HPDE6-E6E7 (cell line): ENCODE results near the gene SRP14.
"Not testable (repeated sequence)": the region's sequence is repeated elsewhere in the genome, so short reads cannot be mapped to it uniquely, and the experiment has no call there.

Source experiments
- DNase-seq: peaks from one replicate; pipeline ENCODE4 v3.0.0; 2011; ENCODE audit warnings: missing footprints; ENCODE audit errors: extremely low spot score

Gene SRP14

GRCh38 chr15:40029979-40030893 is 8.7 kb downstream of the SRP14 start:
- DNase-seq: no peak

- no peak for DNase-seq
These were observed 10.1 kb downstream of the SRP14 start for GRCh38 chr15:40028853-40029252.

DNA sequence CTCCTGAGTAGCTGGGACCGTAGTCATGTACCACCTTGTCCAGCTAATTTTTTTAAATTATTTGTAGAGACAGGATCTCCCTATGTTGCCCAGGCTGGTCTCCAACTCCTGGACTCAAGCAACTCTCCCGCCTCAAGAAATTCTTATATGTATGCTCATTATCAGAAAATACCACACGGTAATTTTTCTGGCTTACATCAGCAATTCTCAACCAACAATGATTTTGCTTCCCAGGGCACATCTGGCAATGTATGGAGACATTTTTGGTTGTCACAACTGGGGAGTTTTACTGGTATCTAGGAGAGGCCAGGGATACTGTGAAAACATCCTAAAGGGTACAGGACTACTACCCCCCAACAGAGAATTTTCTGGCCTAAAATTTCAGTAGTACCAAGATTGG is 10.8 kb downstream of the SRP14 start:
- DNase-seq: no peak

DNA sequence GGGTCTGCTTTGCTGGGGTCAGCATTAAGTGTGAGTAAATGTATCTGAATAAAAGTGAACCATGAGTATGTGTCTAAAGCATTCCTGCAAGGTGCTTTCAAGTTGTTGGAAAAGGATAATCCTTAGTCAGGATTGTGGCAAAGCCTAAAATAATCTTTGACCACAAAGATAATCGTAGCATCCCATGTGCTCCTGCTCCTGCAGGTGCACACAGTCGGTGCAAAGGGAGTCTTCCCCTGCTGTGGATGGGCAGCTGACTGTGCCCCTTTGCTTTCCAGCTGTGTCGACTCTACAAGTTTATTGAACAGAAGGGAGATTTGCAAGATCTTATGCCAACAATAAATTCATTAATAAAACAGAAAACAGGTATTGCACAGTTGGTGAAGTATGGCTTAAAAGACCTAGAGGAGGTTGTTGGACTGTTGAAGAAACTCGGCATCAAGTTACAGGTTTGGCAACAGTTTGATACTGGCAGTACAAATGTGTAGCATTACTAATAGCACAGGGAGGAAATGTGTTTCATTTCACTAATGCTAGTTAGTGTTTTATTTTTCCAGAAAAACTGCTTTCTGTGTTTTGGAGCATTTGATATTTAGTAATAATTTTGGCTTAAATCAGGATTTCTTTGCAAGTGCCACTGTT is 22.6 kb downstream of the SRP14 start:
- no peak for DNase-seq

GRCh38 chr15:40014390-40014789 is 24.6 kb downstream of the SRP14 start:
- no peak for DNase-seq

DNA sequence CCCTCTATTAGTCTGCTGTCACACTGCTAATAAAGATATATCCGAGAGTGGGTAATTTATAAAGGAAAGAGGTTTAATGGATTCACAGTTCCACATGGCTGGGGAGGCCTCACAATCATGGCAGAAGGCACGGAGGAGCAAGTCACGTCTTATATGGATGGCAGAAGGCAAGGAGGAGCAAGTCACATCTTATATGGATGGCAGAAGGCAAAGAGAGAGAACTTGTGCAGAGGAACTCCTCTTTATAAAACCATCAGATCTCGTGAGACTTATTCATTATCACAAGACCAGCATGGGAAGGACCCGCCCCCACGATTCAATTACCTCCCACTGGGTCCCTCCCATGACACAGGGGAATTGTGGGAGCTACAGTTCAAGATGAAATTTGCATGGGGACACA is 25.6 kb downstream of the SRP14 start:
- not testable (repeated sequence) for DNase-seq

GRCh38 chr15:40011303-40011702 is 27.7 kb downstream of the SRP14 start:
- no peak for DNase-seq

GRCh38 chr15:40010686-40011085 is 28.3 kb downstream of the SRP14 start:
- no peak for DNase-seq

GRCh38 chr15:40008061-40008765 is 30.8 kb downstream of the SRP14 start:
- DNase-seq: no peak

DNA sequence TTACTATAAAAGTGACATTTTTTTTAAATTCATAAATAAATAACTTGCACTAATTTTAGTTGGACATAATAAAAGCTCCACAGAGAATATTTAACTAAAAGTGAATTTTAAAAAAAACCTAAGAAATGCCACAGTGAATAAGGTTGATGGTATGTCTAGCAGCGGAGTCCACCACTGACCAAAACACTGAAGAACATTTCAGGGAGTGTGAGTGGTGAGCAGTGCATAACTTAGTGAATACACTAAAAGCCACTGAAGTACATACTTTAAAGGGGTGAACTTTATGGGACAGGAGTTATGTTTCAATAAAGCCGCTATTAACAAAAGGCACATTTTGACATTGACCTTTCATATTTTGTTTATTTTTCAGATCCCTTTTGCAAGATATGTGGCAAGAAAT is 32.3 kb downstream of the SRP14 start:
- DNase-seq: no peak

GRCh38 chr15:40006003-40006402 is 33.0 kb downstream of the SRP14 start:
- DNase-seq: no peak

- DNase-seq: no peak
These were observed 35.7 kb downstream of the SRP14 start for GRCh38 chr15:40003116-40003916.

DNA sequence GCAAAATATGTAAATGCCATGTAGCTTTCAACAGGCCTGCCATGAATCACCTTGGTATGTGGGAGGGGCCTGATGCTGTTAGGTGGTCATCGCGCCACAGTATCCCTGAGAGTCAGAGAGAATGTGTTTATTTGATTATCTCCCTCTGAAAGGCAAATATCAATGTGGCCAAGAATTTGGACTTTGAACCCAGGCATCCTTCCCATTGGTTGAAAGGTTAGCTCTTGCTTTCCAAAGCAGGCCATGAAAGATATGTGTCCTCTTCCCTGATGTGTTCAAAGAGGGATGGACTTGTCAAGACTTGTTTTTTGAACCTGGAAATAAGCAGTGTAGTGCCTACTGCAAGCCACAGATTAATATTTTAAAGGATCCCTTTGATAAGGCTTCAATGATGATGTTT is 36.7 kb downstream of the SRP14 start:
- DNase-seq: peak; percentile 43

DNA sequence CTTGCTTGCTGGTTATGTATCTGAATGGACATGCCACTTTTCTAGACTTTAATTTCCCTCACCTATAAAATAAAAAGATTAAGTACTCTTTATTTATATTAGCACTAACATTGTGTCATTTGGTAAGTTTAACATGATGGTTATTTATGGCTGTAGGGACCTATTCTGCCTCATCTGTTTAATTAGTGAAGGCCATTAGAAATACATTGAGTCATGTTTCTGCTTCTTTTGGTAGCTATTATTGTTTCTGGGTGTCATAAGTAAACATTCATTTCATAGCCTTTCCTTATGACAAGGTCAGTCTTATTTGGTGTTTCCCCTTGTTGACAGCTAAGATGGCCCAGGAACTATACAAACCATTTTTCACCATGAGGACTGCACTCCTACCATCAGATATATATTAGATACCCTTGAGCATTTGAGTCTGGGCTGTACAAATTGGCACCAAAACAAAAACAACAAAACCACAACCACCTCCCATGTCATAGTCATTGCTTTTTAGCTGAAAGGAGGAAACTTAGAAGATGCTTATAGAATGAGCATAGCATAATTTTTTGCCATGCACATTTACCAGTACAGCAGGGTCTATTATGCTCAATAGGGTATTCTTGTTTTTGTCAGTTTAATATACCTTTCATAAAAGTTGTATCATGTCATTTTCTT is 39.3 kb downstream of the SRP14 start:
- DNase-seq: no peak

DNA sequence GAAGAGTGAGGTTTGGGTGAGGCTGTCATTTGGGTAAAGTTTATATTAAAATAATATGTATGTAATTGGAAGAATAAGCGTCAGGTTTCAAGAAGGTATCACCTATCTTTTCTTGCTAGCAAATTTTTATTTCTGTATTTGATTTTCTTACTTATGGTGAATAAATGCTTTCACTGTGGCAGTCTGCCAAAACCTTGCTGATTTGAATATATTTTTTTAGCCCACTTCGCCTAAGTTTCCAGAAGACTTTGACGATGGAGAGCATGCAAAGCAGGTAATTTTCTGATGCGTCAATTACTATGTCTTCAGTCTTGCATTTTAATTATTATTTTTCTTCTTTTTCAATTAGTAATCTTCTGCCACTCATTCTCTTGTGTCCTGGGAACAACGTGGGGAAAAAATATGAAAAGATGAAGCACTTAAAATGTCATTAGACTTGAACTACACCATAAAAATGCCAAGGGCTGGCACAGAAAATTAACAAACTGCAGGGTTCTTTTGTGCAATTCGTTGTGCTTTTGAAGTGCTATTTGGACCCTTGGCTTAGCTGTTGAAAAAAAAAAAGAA is 40.4 kb downstream of the SRP14 start:
- DNase-seq: no peak

DNA sequence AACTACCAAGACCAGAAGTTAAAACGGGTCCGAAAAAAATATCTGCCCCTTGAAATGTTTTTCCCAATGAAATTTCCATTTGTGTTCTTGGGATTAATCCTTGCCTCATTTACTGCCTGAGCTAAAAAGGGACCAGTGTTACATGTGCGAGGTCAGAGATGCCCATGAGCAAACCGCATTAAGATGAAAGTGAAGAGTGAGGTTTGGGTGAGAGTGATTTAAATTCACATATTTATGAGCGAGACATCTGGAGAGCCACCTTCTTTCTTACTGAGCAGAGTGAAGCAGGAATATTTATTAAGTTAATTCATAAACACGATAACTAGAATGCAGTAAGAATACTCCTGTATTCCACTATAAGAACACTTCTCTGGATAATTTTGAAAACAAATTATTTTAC is 41.3 kb downstream of the SRP14 start:
- DNase-seq: no peak

GRCh38 chr15:39997031-39997430 is 42.0 kb downstream of the SRP14 start:
- DNase-seq: no peak

DNA sequence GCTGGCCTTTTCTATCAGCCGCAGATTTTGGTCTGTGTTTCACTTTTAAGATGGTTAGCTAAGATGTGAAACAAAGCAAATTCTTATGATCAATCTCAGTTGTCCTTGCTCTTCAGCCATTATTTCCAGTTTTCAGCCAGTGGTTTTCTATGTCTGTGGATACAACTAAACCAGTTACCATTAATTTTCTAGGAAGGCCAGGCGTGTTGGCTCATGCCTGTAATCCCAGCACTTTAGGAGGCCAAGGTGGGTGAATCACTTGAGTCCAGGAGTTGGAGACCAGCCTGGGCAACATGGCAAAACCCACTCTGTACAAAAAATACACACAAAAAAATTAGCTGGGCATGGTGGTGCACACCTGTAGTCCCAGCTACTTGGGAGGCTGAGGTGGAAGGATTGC is 42.8 kb downstream of the SRP14 start:
- DNase-seq: not testable (repeated sequence)

DNA sequence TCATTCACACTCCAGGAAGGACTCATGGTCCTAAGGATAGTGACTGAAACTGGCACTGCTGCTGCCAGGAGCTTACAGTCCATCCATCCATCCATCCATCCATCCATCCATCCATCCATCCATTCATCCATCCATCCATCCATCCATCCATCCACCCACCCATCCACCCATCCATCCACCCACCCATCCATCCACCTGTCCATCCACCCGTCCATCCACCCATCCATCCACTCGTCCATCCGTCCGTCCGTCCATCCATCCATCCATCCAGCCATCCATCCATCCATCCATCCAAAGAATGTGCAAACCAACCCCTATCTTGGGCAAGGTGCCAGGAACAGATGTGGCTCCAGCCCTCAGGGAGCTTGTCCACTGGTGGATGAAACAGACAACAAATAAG is 46.0 kb downstream of the SRP14 start:
- not testable (repeated sequence) for DNase-seq

DNA sequence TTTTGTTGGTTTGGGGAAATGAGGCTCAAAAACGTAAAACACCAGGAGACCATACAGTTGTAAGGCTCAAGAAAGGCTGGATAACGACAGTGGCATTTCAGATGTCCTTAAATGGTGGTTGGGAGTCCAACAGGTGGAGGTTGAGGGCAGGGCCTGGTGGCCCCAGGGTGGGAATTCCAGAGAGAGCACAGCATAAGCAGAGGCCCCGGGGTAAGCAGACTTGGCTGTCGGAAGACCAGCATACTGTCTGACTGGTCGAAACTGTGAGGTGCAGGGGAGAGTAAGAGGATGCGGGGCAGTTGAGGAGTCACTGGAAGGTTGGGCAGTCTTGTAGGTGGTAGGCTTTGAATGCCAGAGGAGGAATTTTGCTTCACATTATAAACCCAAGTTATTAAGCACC is 48.3 kb downstream of the SRP14 start:
- DNase-seq: no peak

GRCh38 chr15:39987821-39988220 is 51.2 kb downstream of the SRP14 start:
- DNase-seq: no peak
